OCI-LY7 (cell line): Measurements from ENCODE around the gene LRRC42. TPM values are rescaled to one million over a fixed set of nuclear protein-coding genes. Genes with fewer than 3 reads are reported as not detected.

Experiments used
- BruUV-seq: library from RNA; stranded (reverse); fragments of 400-500 nt; replicated peaks from 2 replicates; lab custom pipeline; 2021; lab: Mats Ljungman, UMichigan
- CTCF ChIA-PET: fragments of 300-600 bp; sonication (Branson Sonifier 250); formaldehyde crosslinking; loops from one replicate; lab custom pipeline; 2022; ENCODE audit warnings: antibody characterized with exemption; ENCODE audit not compliant: unreplicated experiment; lab: Charles Lee
- POLR2A ChIA-PET: fragments of 300-600 bp; sonication (Branson Sonifier 250); formaldehyde crosslinking; loops from one replicate; lab custom pipeline; 2022; ENCODE audit warnings: antibody characterized with exemption; lab: Charles Lee
- DNase-seq: peaks from one replicate; pipeline ENCODE4 v3.0.0-alpha.2; 2015; ENCODE audit warnings: low spot score
- H2AFZ ChIP-seq: fragments of 200-600 bp; sonication (generic), shearing (Covaris generic); 2 replicates; pipeline ENCODE4 v1.6.1; 2014; ENCODE audit warnings: mild to moderate bottlenecking, antibody characterized with exemption, low read length, moderate library complexity
- H3K27ac ChIP-seq: fragments of 200-600 bp; sonication (generic); 2 replicates; pipeline ENCODE4 v1.5.1; 2014; ENCODE audit warnings: mixed run types, low read depth, mild to moderate bottlenecking, moderate library complexity, low read length, inconsistent platforms; ENCODE audit not compliant: poor library complexity, severe bottlenecking
- H3K36me3 ChIP-seq: fragments of 200-600 bp; sonication (generic); 2 replicates; pipeline ENCODE4 v1.6.1; 2014; ENCODE audit warnings: mild to moderate bottlenecking, antibody characterized with exemption, low read length, moderate library complexity, mixed read lengths; ENCODE audit not compliant: insufficient read depth
- H3K4me1 ChIP-seq: fragments of 200-600 bp; sonication (generic); 2 replicates; pipeline ENCODE4 v1.5.1; 2014; ENCODE audit warnings: mild to moderate bottlenecking, low read length; ENCODE audit not compliant: insufficient read depth, poor library complexity, severe bottlenecking
- H3K4me2 ChIP-seq: fragments of 200-600 bp; sonication (generic); 2 replicates; pipeline ENCODE4 v1.6.1; 2014; ENCODE audit warnings: mild to moderate bottlenecking, low read length
- H3K4me3 ChIP-seq: fragments of 200-600 bp; sonication (generic); 2 replicates; pipeline ENCODE4 v1.5.1; 2014; ENCODE audit warnings: mild to moderate bottlenecking, low read depth, low read length; ENCODE audit not compliant: poor library complexity, severe bottlenecking
- H3K79me2 ChIP-seq: fragments of 200-600 bp; sonication (generic); 2 replicates; pipeline ENCODE4 v1.6.1; 2016; ENCODE audit warnings: low read depth, mild to moderate bottlenecking, low read length, moderate library complexity, mixed read lengths; ENCODE audit not compliant: insufficient read depth
- H3K9me2 ChIP-seq: fragments of 200-600 bp; sonication (generic); 2 replicates; pipeline ENCODE4 v1.6.1; 2016; ENCODE audit warnings: mild to moderate bottlenecking, low read length, mixed read lengths; ENCODE audit not compliant: insufficient read depth
- H3K9me3 ChIP-seq: fragments of 200-600 bp; sonication (generic); 2 replicates; pipeline ENCODE4 v1.6.1; 2014; ENCODE audit warnings: mild to moderate bottlenecking, mixed run types, low read length, mixed read lengths
- H4K20me1 ChIP-seq: fragments of 200-600 bp; sonication (generic); 2 replicates; pipeline ENCODE4 v1.6.1; 2014; ENCODE audit warnings: mild to moderate bottlenecking, antibody characterized with exemption, low read length, moderate library complexity, mixed read lengths; ENCODE audit not compliant: insufficient read depth
- EZH2phosphoT487 ChIP-seq: fragments of 200-600 bp; sonication (generic); IDR thresholded peaks from 2 replicates; pipeline ENCODE4 v1.6.1; 2018; ENCODE audit warnings: low read depth, borderline replicate concordance, mild to moderate bottlenecking, mixed run types, antibody characterized with exemption, low read length, moderate library complexity, mixed read lengths
- intact Hi-C: fragments of 100-400 bp; cut with micrococcal nuclease; formaldehyde crosslinking; loops from one replicate; pipeline ENCODE4 v1.10.0; 2022; ENCODE audit not compliant: unreplicated experiment
- total RNA-seq, 2 experiments: library from RNA; depleted of rRNA in 1 of 2; stranded (reverse); fragments of >200 nt in 1 of 2; shearing (Covaris generic) in 1 of 2; gene quantifications; 2 replicates each; pipeline ENCODE4 v1.2.3, GENCODE V29; 2014 to 2022
- TF ChIP-seq, protein P1 (sequence below): fragments of 200-600 bp; sonication (generic); conservative IDR thresholded peaks from 2 replicates; pipeline ENCODE4 v1.5.1; 2014; ENCODE audit warnings: mild to moderate bottlenecking, antibody characterized with exemption, low read length, moderate library complexity, mixed read lengths

The LRRC42 gene
- total RNA-seq, 2 experiments from 2014 or later, result 17.5 to 18.5 TPM

- Histone ChIP-seq H2AFZ (no peak overlapping the region), H3K9me2 (no peaks in the 10 kb centered on the region), H3K4me2 (no peak overlapping the region), H4K20me1 (no peaks in the 10 kb centered on the region), H3K9me3 (no peaks in the 10 kb centered on the region), H3K36me3 (no peaks in the 10 kb centered on the region), H3K27ac (no peak overlapping the region), H3K79me2 (no peaks in the 10 kb centered on the region), H3K4me1 (no peaks in the 10 kb centered on the region), H3K4me3 (no peak overlapping the region)
- CTCF ChIA-PET, result no interaction called here
- DNase-seq, result no peak
- intact Hi-C loops, result no loop called here
- TF ChIP-seq, protein P1, sequence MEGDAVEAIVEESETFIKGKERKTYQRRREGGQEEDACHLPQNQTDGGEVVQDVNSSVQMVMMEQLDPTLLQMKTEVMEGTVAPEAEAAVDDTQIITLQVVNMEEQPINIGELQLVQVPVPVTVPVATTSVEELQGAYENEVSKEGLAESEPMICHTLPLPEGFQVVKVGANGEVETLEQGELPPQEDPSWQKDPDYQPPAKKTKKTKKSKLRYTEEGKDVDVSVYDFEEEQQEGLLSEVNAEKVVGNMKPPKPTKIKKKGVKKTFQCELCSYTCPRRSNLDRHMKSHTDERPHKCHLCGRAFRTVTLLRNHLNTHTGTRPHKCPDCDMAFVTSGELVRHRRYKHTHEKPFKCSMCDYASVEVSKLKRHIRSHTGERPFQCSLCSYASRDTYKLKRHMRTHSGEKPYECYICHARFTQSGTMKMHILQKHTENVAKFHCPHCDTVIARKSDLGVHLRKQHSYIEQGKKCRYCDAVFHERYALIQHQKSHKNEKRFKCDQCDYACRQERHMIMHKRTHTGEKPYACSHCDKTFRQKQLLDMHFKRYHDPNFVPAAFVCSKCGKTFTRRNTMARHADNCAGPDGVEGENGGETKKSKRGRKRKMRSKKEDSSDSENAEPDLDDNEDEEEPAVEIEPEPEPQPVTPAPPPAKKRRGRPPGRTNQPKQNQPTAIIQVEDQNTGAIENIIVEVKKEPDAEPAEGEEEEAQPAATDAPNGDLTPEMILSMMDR, result no peak
- TF ChIP-seq EZH2phosphoT487, result no peak
- no TSS peak for BruUV-seq
- POLR2A ChIA-PET, result no interaction called here
These were observed 52.1 kb downstream of the LRRC42 start for GRCh38 chr1:53998223-53998622.

DNA sequence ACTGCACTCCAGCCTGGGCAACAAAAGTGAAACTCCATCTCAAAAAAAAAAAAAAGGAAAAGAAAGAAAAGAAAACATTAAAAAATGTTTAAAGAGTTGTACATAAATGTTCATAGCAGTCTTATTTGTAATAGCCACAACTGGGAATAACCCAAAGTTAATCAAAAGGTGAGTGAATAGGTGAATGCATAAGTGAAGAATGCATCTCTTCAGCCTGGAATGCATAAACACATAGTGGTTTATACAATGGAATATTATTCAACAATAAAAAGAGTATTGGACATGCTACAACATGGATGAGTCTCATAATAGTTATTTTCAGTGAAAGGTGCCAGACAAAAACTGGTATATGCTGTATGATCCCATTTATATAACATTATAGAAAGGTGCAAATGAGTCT is 53.8 kb downstream of the LRRC42 start:
- no peak for TF ChIP-seq EZH2phosphoT487
- TF ChIP-seq, protein P1, result no peak
- CTCF ChIA-PET, result no interaction called here
- Histone ChIP-seq H2AFZ (no peak overlapping the region), H3K9me3 (no peaks in the 10 kb centered on the region), H3K9me2 (no peaks in the 10 kb centered on the region), H3K4me2 (no peak overlapping the region), H3K79me2 (no peaks in the 10 kb centered on the region), H4K20me1 (no peaks in the 10 kb centered on the region), H3K4me1 (no peaks in the 10 kb centered on the region), H3K36me3 (no peaks in the 10 kb centered on the region), H3K4me3 (no peak overlapping the region), H3K27ac (no peak overlapping the region)
- intact Hi-C loops, result no loop called here
- DNase-seq, result no peak
- POLR2A ChIA-PET, result no interaction called here
- no TSS peak for BruUV-seq

- intact Hi-C loops, result no loop called here
- no peak overlapping the region for H3K4me3 ChIP-seq
- DNase-seq, result no peak
- ChIA-PET CTCF (no interaction called here), POLR2A (no interaction called here)
- H3K9me3 ChIP-seq, result no peaks in the 10 kb centered on the region
- H3K4me2 ChIP-seq, result no peak overlapping the region
- H3K36me3 ChIP-seq, result no peaks in the 10 kb centered on the region
- TF ChIP-seq EZH2phosphoT487, result no peak
- H4K20me1 ChIP-seq, result no peaks in the 10 kb centered on the region
- no peaks in the 10 kb centered on the region for H3K9me2 ChIP-seq
- no peak overlapping the region for H3K27ac ChIP-seq
- no TSS peak for BruUV-seq
- no peaks in the 10 kb centered on the region for H3K79me2 ChIP-seq
- H3K4me1 ChIP-seq, result no peaks in the 10 kb centered on the region
- no peak overlapping the region for H2AFZ ChIP-seq
These were observed 55.4 kb downstream of the LRRC42 start for GRCh38 chr1:54001591-54001990.
